ENCODE results near the gene FBXL15. TPM values are rescaled to one million over a fixed set of nuclear protein-coding genes. Genes with fewer than 3 reads are reported as not detected.

FBXL15 gene
- total RNA-seq, 1 donor from 2014 or later: 3.1 TPM

GRCh38 chr10:102435529-102436233 is 15.0 kb downstream of the FBXL15 start:
- peaks cover 6 to 23% (median 11%) of the 10 kb centered on the region in 3 donors for H3K27me3 ChIP-seq (ENCODE audit: control insufficient read depth in 3 of 3, insufficient read depth in 3 of 3, low read length in 3 of 3)
- peak overlapping the region in 1 of 3 donors; percentile 1 for H3K4me3 ChIP-seq (ENCODE audit: low read length in 3 of 3)
- peaks cover 12 to 21% (median 20%) of the 10 kb centered on the region in 3 donors for H3K4me1 ChIP-seq (ENCODE audit: control insufficient read depth in 3 of 3, insufficient read depth in 3 of 3, low read length in 3 of 3)
- H3K27ac ChIP-seq (ENCODE audit: low read depth, low read length): peak overlapping the region; percentile 56
- no peaks in the 10 kb centered on the region for H3K9me3 ChIP-seq (ENCODE audit: control insufficient read depth in 3 of 3, low read length in 3 of 3)
- peak overlapping the region in 1 of 3 donors; percentile 38 for H3K9ac ChIP-seq (ENCODE audit: low read depth in 1 of 3, low read length in 3 of 3)
- peaks cover 0 to 3% (median 0%) of the 10 kb centered on the region in 3 donors for H3K36me3 ChIP-seq (ENCODE audit: control insufficient read depth in 3 of 3, insufficient read depth in 3 of 3, low read length in 3 of 3)

GRCh38 chr10:102436312-102436711 is 15.7 kb downstream of the FBXL15 start:
- peaks cover 0 to 3% (median 0%) of the 10 kb centered on the region in 3 donors for H3K36me3 ChIP-seq (ENCODE audit: control insufficient read depth in 3 of 3, insufficient read depth in 3 of 3, low read length in 3 of 3)
- no peak overlapping the region for H3K4me3 ChIP-seq (ENCODE audit: low read length in 3 of 3)
- H3K4me1 ChIP-seq (ENCODE audit: control insufficient read depth in 3 of 3, insufficient read depth in 3 of 3, low read length in 3 of 3): peaks cover 11 to 20% (median 20%) of the 10 kb centered on the region in 3 donors
- no peak overlapping the region for H3K27ac ChIP-seq (ENCODE audit: low read depth, low read length)
- H3K9me3 ChIP-seq (ENCODE audit: control insufficient read depth in 3 of 3, low read length in 3 of 3): no peaks in the 10 kb centered on the region
- peaks cover 6 to 23% (median 11%) of the 10 kb centered on the region in 3 donors for H3K27me3 ChIP-seq (ENCODE audit: control insufficient read depth in 3 of 3, insufficient read depth in 3 of 3, low read length in 3 of 3)
- no peak overlapping the region for H3K9ac ChIP-seq (ENCODE audit: low read depth in 1 of 3, low read length in 3 of 3)

- no peak overlapping the region for H3K4me3 ChIP-seq (ENCODE audit: low read length in 3 of 3)
- peaks cover 6 to 23% (median 11%) of the 10 kb centered on the region in 3 donors for H3K27me3 ChIP-seq (ENCODE audit: control insufficient read depth in 3 of 3, insufficient read depth in 3 of 3, low read length in 3 of 3)
- no peaks in the 10 kb centered on the region for H3K9me3 ChIP-seq (ENCODE audit: control insufficient read depth in 3 of 3, low read length in 3 of 3)
- no peaks in the 10 kb centered on the region for H3K36me3 ChIP-seq (ENCODE audit: control insufficient read depth in 3 of 3, insufficient read depth in 3 of 3, low read length in 3 of 3)
- H3K27ac ChIP-seq (ENCODE audit: low read depth, low read length): no peak overlapping the region
- H3K4me1 ChIP-seq (ENCODE audit: control insufficient read depth in 3 of 3, insufficient read depth in 3 of 3, low read length in 3 of 3): peaks cover 3 to 11% (median 9%) of the 10 kb centered on the region in 3 donors
- no peak overlapping the region for H3K9ac ChIP-seq (ENCODE audit: low read depth in 1 of 3, low read length in 3 of 3)
Measured at GRCh38 chr10:102437515-102437914, 16.9 kb downstream of the FBXL15 start.

GRCh38 chr10:102438374-102438773 is 17.7 kb downstream of the FBXL15 start:
- Histone ChIP-seq H3K27ac (ENCODE audit: low read depth, low read length) (no peak overlapping the region), H3K9ac (ENCODE audit: low read depth in 1 of 3, low read length in 3 of 3) (no peak overlapping the region), H3K36me3 (ENCODE audit: control insufficient read depth in 3 of 3, insufficient read depth in 3 of 3, low read length in 3 of 3) (no peaks in the 10 kb centered on the region), H3K4me1 (ENCODE audit: control insufficient read depth in 3 of 3, insufficient read depth in 3 of 3, low read length in 3 of 3) (peaks cover 3 to 11% (median 9%) of the 10 kb centered on the region in 3 donors), H3K9me3 (ENCODE audit: control insufficient read depth in 3 of 3, low read length in 3 of 3) (no peaks in the 10 kb centered on the region), H3K27me3 (ENCODE audit: control insufficient read depth in 3 of 3, insufficient read depth in 3 of 3, low read length in 3 of 3) (peaks cover 6 to 21% (median 11%) of the 10 kb centered on the region in 3 donors), H3K4me3 (ENCODE audit: low read length in 3 of 3) (no peak overlapping the region)

DNA sequence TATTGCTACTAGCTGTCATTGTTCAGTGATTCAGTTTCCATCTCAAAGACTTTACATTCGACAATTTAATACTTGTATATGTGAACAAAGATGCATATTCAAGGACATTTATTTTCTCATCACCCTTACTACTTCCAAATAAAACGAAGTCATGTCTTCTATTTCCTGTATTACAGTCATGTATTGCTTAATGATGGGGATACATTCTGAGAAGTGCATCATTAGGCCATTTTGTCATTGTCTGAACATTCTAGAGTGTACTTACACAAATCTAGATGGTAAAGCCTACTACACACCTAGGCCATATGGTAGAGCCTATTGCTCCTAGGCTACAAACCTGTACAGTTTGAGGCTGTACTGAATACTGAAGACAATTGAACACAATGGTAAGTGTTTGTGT is 24.2 kb downstream of the FBXL15 start:
- H3K27ac ChIP-seq (ENCODE audit: low read depth, low read length): no peak overlapping the region
- no peak overlapping the region for H3K9ac ChIP-seq (ENCODE audit: low read depth in 1 of 3, low read length in 3 of 3)
- peaks cover 0 to 2% (median under 1%) of the 10 kb centered on the region in 3 donors for H3K4me1 ChIP-seq (ENCODE audit: control insufficient read depth in 3 of 3, insufficient read depth in 3 of 3, low read length in 3 of 3)
- no peak overlapping the region for H3K4me3 ChIP-seq (ENCODE audit: low read length in 3 of 3)
- no peaks in the 10 kb centered on the region for H3K27me3 ChIP-seq (ENCODE audit: control insufficient read depth in 3 of 3, insufficient read depth in 3 of 3, low read length in 3 of 3)
- H3K36me3 ChIP-seq (ENCODE audit: control insufficient read depth in 3 of 3, insufficient read depth in 3 of 3, low read length in 3 of 3): no peaks in the 10 kb centered on the region
- H3K9me3 ChIP-seq (ENCODE audit: control insufficient read depth in 3 of 3, low read length in 3 of 3): no peaks in the 10 kb centered on the region

- H3K27me3 ChIP-seq (ENCODE audit: control insufficient read depth in 3 of 3, insufficient read depth in 3 of 3, low read length in 3 of 3): no peaks in the 10 kb centered on the region
- H3K4me1 ChIP-seq (ENCODE audit: control insufficient read depth in 3 of 3, insufficient read depth in 3 of 3, low read length in 3 of 3): peaks cover 16 to 26% (median 18%) of the 10 kb centered on the region in 3 donors
- H3K36me3 ChIP-seq (ENCODE audit: control insufficient read depth in 3 of 3, insufficient read depth in 3 of 3, low read length in 3 of 3): no peaks in the 10 kb centered on the region
- H3K9ac ChIP-seq (ENCODE audit: low read depth in 1 of 3, low read length in 3 of 3): peak overlapping the region; percentile 79 to 94 (median 85)
- peak overlapping the region; percentile 91 to 93 (median 93) for H3K4me3 ChIP-seq (ENCODE audit: low read length in 3 of 3)
- peak overlapping the region; percentile 60 for H3K27ac ChIP-seq (ENCODE audit: low read depth, low read length)
- H3K9me3 ChIP-seq (ENCODE audit: control insufficient read depth in 3 of 3, low read length in 3 of 3): no peaks in the 10 kb centered on the region
Measured at GRCh38 chr10:102449321-102450123, 28.9 kb downstream of the FBXL15 start.

- no peaks in the 10 kb centered on the region for H3K9me3 ChIP-seq (ENCODE audit: control insufficient read depth in 3 of 3, low read length in 3 of 3)
- H3K27ac ChIP-seq (ENCODE audit: low read depth, low read length): peak overlapping the region; percentile 60
- H3K27me3 ChIP-seq (ENCODE audit: control insufficient read depth in 3 of 3, insufficient read depth in 3 of 3, low read length in 3 of 3): no peaks in the 10 kb centered on the region
- H3K4me3 ChIP-seq (ENCODE audit: low read length in 3 of 3): peak overlapping the region; percentile 91 to 93 (median 93)
- peak overlapping the region; percentile 79 to 94 (median 85) for H3K9ac ChIP-seq (ENCODE audit: low read depth in 1 of 3, low read length in 3 of 3)
- peaks cover 16 to 26% (median 18%) of the 10 kb centered on the region in 3 donors for H3K4me1 ChIP-seq (ENCODE audit: control insufficient read depth in 3 of 3, insufficient read depth in 3 of 3, low read length in 3 of 3)
- no peaks in the 10 kb centered on the region for H3K36me3 ChIP-seq (ENCODE audit: control insufficient read depth in 3 of 3, insufficient read depth in 3 of 3, low read length in 3 of 3)
Measured at GRCh38 chr10:102450124-102450373, 29.4 kb downstream of the FBXL15 start.

GRCh38 chr10:102450374-102451104 is 29.9 kb downstream of the FBXL15 start:
- H3K4me3 ChIP-seq (ENCODE audit: low read length in 3 of 3): peak overlapping the region; percentile 91 to 93 (median 93)
- H3K9me3 ChIP-seq (ENCODE audit: control insufficient read depth in 3 of 3, low read length in 3 of 3): no peaks in the 10 kb centered on the region
- no peaks in the 10 kb centered on the region for H3K27me3 ChIP-seq (ENCODE audit: control insufficient read depth in 3 of 3, insufficient read depth in 3 of 3, low read length in 3 of 3)
- peaks cover 16 to 26% (median 18%) of the 10 kb centered on the region in 3 donors for H3K4me1 ChIP-seq (ENCODE audit: control insufficient read depth in 3 of 3, insufficient read depth in 3 of 3, low read length in 3 of 3)
- peak overlapping the region; percentile 79 to 94 (median 85) for H3K9ac ChIP-seq (ENCODE audit: low read depth in 1 of 3, low read length in 3 of 3)
- peak overlapping the region; percentile 60 for H3K27ac ChIP-seq (ENCODE audit: low read depth, low read length)
- H3K36me3 ChIP-seq (ENCODE audit: control insufficient read depth in 3 of 3, insufficient read depth in 3 of 3, low read length in 3 of 3): peaks cover 0 to 2% (median 0%) of the 10 kb centered on the region in 3 donors

DNA sequence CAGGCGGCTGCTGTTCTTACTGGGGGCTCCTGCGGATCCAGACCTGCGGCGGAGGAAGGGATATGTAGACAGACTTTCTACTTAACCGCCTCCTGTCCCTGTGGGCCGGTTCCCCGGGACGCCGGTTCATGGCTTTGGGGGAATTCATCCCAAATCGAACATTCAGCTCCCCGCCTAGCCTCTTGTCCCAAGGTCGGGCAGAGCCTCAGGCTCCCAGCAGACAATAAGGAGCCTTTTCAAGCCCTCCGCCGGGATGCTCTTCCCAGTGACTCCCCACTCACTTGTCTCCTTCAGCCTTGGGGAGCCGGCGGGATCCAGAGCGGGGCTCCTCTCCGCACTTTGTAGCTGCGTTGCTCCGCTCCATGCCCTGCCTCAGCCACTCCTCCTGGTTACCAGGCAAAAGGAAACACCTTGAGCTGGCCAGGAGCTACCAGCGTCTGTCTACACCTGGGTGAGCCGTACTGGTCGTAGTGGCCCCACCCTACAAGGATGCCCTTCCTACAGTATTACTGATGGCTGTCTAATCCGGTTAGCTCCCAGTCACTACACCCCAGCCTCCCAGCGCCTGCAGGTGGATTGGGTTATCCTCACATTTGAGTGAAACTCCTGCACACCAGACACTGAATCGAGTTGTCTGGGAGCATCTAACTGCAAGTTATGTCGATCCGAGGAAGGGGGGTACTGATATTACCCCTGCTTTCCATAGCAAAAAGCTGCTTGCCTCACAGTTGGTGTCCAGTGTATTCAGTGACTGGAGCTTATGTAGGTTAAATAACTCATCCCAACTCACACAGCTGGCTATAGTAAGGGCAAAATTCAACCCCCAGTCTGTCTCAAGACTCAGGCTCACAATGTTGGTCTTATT is 30.7 kb downstream of the FBXL15 start, which contains the start of gene C10orf95:
Gene C10orf95 (minus strand): TSS at position 439 of the 865 bp plus-strand sequence. CDS start 450 bp downstream, outside the sequence.
- peak within 1 kb of the TSS; percentile 68 to 94 (median 79) for H3K9ac ChIP-seq (ENCODE audit: low read depth in 1 of 3, low read length in 3 of 3)
- H3K9me3 ChIP-seq (ENCODE audit: control insufficient read depth in 3 of 3, low read length in 3 of 3): no peaks in the 10 kb centered on the region
- peak within 1 kb of the TSS; percentile 91 to 93 (median 93) for H3K4me3 ChIP-seq (ENCODE audit: low read length in 3 of 3)
- H3K27me3 ChIP-seq (ENCODE audit: control insufficient read depth in 3 of 3, insufficient read depth in 3 of 3, low read length in 3 of 3): no peaks in the 10 kb centered on the region
- H3K27ac ChIP-seq (ENCODE audit: low read depth, low read length): peak within 1 kb of the TSS; percentile 66
- H3K36me3 ChIP-seq (ENCODE audit: control insufficient read depth in 3 of 3, insufficient read depth in 3 of 3, low read length in 3 of 3): peaks cover 0 to 4% (median 0%) of the 10 kb centered on the region in 3 donors
- peaks cover 16 to 26% (median 18%) of the 10 kb centered on the region in 3 donors for H3K4me1 ChIP-seq (ENCODE audit: control insufficient read depth in 3 of 3, insufficient read depth in 3 of 3, low read length in 3 of 3)

Data from skeletal muscle tissue (tissue), 4 donors.